Fibroblast of the conjunctiva (primary cell): ENCODE results near the gene H2BK1.

Source experiments
- DNase-seq: peaks from one replicate; pipeline ENCODE4 v3.0.0-alpha.2; 2010; ENCODE audit warnings: low read depth

The H2BK1 gene

DNA sequence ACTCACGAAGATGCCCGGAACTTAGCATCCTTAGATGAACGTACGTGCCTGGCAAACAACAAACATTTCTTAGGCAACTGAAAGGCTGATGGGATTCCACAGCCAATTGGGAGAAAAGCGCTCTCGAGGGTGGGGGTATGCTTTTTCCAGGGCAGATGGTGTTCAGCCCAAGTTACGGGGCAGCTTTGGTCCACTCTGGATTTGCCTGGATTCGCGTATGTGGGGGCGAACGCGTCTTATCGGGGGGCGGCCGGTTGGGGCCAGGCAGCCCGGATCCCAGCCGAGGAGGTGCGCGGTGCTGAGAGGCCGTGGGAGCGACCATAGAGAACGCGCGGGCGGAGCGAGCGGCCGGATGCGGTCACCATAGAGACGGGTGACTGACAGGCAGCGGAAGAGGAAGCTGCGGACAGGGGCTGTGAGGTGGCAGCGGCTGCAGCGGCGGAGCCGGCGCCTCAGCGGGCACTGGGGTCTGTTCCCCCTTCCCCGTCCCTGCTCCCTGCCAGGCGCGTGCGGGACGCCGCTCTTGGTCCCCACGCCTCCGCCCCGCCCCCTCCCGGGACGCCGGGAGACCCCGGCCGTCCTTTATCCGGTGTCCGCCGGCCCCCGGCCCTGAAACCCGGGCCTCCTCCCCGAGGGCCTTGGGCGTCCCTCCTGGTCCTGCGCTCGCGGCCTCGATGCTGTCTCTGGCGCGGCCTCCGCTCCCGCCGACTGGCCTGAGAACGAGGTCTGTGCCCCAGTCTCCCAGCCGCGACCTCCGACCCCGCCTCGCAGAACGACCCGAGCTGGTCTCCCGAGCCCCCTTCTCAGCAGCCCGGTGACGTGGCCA lies 22.0 kb upstream of the H2BK1 start, which contains the start of gene CHPF2:
TSS of gene CHPF2 (plus strand) at position 393 of the 826 bp plus-strand sequence. CDS start 1,529 bp downstream, outside the sequence.
- DNase-seq = peak; percentile 55

DNA sequence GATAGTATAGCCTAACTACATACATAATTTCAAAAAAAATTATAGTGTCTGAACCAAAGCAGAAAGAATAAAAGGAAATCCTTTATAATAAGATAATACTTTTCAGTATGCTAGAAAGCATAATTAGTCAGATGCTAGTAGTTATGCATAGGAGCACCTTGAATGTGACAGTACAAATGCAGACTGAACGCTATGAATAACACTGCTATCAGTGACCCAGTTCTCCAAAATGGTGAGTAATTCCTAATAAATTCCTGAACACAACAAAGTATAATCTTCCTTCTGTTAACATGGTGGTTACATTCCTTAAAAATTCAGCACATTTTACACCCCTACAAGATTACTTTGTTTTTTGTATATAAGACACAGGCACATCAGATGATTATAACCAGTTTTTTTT lies 20.8 kb upstream of the H2BK1 start:
- no peak for DNase-seq

DNA sequence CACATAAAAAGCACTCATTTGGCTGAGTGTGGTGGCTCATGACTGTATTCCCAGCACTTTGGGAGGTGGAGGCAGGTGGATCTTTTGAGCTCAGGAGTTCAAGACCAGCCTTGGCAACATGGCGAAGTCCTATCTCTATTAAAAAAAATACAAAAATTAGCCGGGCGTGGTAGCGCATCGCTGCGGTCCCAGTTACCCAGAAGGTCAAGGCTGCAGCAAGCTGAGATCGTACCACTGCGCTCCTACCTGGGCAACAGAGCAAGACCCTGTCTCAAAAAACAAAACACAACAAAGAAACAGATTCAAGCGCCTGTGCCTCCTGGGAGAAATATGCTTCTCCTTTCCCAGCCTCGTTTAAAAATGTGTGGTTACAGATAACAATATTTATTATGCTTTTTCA lies 19.0 kb upstream of the H2BK1 start:
- no peak for DNase-seq

DNA sequence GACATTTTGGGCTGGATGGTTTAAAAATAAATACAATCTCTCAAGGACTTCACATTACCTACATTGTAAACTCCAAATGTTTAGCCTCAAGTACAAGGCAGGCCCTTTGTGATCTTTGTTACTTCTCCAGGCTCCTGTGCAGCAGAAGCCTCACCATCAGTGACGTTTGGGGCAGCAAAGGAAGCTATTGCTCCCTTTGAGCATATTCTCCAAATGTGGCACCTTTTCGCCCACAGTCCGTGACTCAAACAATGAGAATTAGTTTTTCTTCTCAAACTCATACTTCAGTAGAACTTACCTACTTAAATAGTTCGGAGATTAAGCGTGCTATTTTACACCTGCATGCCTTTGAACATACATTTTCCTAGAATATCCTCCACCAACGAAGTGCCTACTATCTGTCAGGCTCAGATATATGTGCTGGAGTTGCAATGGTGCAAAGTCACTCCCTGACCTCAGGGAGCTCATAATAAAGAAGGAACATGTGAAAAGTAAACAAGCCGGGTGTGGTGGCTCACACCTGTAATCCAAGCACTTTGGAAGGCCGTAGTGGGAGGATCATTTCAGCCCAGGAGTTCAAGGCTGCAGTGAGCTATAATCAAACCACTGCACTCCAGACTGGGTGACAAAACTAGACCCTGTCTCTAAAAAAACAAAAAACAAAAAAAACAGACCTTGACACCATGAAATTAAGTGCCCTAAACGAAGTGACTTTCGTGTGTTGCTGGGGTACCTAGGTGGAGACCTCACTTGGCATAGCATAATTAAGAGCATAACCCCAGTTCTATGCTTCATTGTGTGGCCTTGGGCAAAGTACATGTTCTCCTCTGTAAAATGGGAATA lies 18.0 kb upstream of the H2BK1 start:
- no peak for DNase-seq

DNA sequence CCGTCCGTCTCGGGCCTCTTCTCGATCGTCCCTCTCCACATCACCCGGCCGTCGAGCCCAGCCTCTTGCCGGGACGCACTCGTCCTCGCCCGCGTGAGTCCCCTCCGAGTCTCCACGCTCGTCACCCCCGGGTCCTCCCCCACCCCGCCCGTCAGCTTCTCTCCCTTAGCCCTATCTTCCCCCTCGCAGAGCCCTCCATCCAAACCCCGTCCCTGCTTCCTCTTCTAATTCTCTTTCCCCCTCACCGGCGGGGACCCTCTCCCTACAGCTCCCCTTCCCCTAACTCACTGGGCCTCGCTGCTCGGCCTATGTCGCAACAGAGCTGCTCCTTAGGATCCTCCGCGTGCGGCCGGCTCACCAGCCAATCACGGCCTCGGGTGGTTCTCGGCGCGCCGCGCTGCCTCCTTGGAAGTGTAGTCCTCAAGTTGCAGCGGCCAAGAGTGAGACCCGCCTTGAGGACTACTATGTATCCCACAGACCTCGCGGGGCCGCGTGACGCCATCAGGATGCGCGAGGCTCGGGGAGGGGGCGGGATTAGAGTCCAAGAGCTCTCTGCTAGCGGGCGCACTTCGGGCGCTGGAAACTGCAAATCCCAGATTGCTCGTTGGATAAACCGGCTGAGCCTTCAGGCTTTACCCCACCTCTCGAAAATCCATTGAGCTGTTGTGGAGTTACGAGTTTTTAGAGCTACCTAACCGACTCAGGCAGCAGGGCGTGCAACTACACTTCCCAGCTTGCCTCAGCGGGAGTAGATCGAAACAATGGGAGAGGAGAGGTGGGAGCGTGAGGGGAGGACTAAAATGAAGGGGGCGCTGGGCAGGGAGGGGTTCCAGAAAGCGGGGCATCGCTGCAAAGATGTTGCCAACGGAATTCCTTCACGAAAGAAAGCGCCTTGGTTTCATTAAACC lies 16.8 kb upstream of the H2BK1 start, which contains the start of gene ABCF2:
TSS of gene ABCF2 (minus strand) at position 331 of the 908 bp plus-strand sequence. CDS start 747 bp downstream, outside the sequence.
- peak; percentile 97 for DNase-seq

GRCh38 chr7:151226560-151226874 lies 16.2 kb upstream of the H2BK1 start:
- no peak for DNase-seq

GRCh38 chr7:151225948-151226510 lies 15.7 kb upstream of the H2BK1 start:
- no peak for DNase-seq

DNA sequence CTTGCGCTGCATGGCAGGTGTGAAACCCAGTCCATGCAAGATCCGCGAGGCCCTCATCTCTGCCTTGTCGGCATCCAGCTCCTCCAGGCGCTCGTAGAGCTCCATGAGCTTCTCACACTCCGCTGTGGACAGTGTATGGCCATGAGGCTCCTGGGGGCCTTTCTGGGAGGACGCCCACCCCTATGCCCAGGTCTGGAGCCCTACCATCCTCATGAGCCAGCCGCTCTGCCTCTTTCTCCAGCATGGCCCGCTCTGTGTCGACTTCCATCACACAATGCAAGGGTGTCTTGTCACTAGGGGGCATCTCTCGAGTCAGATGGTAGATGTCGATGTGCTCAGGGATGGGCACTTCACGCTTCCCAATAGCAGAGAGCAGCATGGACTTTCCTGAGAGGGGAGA lies 13.4 kb upstream of the H2BK1 start:
- no peak for DNase-seq

DNA sequence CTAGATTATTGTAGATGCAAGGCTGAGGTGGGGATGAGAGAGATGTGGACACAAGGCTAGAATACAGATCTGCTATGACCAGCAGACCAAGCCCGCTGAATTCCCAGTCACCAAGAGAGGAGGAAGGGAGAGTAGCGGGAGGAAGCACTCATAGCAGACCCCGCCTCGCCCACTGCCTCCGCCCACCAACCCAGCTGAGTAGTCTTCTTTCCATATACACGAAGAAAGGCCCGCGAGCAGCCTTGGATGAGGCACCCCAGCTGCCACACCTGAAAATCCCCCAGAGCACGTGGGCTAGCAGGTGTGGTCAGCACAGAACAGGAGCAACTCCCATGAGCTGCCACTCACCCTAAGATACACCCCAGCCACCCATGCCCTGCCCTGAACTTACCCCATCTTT lies 7.9 kb upstream of the H2BK1 start:
- no peak for DNase-seq

DNA sequence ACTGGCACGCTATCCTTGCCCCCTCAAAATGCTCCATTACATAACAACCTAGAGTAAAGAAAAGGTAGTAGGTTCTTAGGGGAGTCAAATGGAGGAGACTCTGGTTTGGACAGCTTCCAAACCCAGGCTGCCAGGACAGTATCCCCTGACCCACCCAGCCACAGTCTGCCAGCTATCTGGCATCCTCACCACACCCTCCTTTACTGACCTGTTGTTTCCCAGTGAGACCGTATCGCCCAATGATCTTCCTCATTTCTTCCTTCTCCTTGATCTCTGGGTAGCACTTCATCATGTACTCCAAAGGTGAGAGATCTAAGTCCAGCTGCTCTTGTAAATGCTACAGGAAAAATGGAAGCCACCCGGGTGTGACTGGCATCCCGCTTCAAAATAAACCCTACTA lies 5.1 kb upstream of the H2BK1 start:
- no peak for DNase-seq

GRCh38 chr7:151213826-151214225 lies 3.5 kb upstream of the H2BK1 start:
- DNase-seq = no peak

GRCh38 chr7:151212626-151213025 lies 2.3 kb upstream of the H2BK1 start:
- DNase-seq = no peak

GRCh38 chr7:151211155-151211772 lies 976 bp upstream of the H2BK1 start:
- no peak for DNase-seq

DNA sequence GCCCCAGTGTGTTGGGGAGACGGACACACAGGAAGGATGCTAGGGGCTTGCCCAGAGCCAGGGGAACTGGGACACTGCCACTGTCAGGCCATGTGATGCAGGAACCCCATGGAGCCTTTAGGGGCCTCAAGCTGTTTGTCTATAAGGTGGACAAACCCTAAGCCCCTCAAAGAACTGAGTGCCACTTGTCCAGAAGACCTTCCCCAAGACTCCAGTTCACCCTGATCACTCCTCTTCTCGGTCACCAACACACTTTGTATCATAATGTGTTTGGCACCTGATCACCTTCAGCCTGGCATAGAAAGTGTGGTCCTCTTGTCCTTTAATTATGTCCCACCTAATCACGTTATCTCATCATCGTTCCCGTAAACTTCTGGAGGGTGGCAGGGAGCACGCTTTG lies 700 bp downstream of the H2BK1 start:
- DNase-seq = no peak

GRCh38 chr7:151208253-151208862 lies 1.9 kb downstream of the H2BK1 start:
- no peak for DNase-seq

DNA sequence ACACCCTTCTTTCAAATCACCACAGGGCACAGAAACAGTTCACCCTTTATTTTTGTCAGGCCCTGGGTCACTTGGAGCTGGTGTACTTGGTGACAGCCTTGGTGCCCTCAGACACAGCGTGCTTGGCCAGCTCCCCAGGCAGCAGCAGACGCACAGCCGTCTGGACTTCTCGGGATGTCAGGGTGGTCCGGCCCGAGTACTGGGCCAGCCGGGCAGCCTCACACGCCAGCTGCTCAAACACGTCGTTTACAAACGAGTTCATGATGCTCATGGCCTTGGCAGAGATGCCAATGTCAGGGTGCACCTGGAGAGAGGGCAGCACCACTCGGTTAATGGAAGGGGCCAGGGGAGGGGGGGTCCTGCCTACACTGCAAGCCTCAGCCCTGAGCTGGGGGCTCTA lies 2.5 kb downstream of the H2BK1 start:
- DNase-seq = no peak

GRCh38 chr7:151207315-151207714 lies 3.0 kb downstream of the H2BK1 start:
- DNase-seq = no peak

DNA sequence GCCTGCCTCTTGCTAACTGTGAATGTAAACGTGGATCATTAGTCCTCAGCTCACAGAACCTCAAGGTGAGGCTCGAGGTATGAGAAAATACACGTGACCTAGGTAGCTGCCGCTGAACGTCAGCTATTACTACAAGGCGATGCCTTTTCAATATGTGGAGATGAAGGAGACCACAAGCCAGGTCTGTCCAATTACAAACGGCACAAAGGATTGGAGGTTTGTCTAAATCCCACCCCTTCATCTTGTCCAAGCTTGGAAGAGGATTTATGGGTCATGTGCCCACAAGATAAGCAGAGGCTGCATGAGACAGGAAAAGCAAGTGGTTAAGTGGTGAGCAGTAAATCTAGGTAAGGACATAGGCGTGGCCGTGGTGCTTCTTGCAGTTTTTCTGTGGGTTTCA lies 3.4 kb downstream of the H2BK1 start:
- DNase-seq = no peak

DNA sequence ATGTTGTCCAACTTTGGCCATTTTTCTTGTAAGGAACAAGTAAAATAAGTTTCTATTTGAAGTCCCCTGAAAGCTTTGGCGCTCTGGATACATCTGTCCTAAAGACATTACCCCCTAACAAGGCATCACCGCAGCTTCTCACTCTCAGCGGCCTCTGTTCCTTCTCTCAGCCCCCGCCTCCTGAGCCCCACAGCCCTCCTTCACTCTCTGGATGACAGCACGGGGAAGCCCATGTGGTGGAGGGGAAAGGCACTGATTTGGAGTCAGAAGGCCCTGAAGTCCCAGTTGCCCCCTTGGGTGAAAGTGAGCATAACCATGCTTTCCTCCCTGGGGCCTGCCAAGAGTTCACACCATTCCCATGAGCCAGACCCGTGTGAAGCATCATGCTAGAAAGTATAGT lies 4.6 kb downstream of the H2BK1 start:
- DNase-seq = no peak

GRCh38 chr7:151204383-151205032 lies 5.8 kb downstream of the H2BK1 start:
- DNase-seq = no peak
